Measurements from ENCODE around the gene HECW1. TPM values are rescaled to one million over a fixed set of nuclear protein-coding genes. Genes with fewer than 3 reads are reported as not detected.

HECW1 gene
- total RNA-seq, 1 donor from 2014 or later = 0.46 TPM

- no peaks in the 10 kb centered on the region for H3K36me3 ChIP-seq (ENCODE audit: control insufficient read depth, insufficient read depth, low read length)
- no peaks in the 10 kb centered on the region for H3K27me3 ChIP-seq (ENCODE audit: control insufficient read depth, insufficient read depth, low read length)
- TF ChIP-seq CTCF (IDR thresholded peaks at IDR 0.05; ENCODE audit: insufficient read depth, low read length, poor library complexity, severe bottlenecking) = no peak
- no peak overlapping the region for H3K4me3 ChIP-seq (ENCODE audit: low read depth, low read length)
- DNase-seq (ENCODE audit: low read depth) = no peak
Observed at GRCh38 chr7:43143918-43144589, 31.6 kb downstream of the HECW1 start.

DNA sequence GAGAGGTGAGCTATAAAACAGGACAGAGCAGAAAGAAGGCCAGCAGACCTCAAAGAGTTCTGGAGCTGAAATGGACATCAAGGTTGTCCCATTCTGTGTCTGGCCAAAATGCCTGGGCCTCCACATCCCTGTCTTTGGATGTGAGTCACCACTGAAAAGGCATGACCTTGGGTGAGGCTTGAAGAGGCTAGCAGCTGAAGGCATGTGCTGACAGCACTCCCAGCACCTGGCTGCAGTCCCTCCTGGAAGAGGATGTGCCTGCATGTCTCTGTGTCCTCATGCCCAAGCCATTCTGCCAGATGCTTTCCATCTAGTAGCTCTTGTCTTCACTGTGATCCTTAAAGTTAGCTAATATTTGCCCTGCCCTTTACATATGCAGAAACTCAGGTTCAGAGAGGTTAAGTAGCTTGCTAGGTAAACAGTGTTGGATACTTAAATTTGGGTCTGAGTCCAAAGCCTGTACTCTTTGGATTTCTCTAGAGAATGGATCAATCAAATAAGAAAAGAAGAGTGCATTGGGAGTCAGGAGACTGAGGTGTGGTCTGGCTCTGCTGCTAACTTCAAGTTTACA is 35.8 kb downstream of the HECW1 start:
- no peaks in the 10 kb centered on the region for H3K36me3 ChIP-seq (ENCODE audit: control insufficient read depth, insufficient read depth, low read length)
- no peaks in the 10 kb centered on the region for H3K27me3 ChIP-seq (ENCODE audit: control insufficient read depth, insufficient read depth, low read length)
- no peak for TF ChIP-seq CTCF (IDR thresholded peaks at IDR 0.05; ENCODE audit: insufficient read depth, low read length, poor library complexity, severe bottlenecking)
- H3K4me3 ChIP-seq (ENCODE audit: low read depth, low read length) = no peak overlapping the region
- DNase-seq (ENCODE audit: low read depth) = no peak

DNA sequence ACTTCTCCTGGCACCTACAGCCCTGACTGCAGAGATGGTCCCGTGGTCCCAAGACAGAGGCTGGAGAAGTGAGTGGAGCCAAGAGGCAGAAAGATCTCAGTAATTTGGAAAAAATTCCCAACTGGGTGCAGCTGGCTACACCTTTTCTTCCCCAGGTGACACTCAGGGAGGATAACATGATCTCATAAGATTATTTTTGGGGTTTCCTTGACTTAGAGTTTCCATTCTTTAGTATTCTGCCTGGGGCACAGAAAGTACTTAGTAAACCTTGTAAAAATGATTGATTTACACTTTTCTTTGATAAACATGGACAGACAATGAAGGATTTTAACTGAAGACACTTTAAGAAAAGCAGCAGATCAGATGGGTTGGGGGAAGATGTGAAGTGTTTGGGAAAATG is 38.6 kb downstream of the HECW1 start:
- Histone ChIP-seq H3K4me3 (ENCODE audit: low read depth, low read length) (no peak overlapping the region), H3K27me3 (ENCODE audit: control insufficient read depth, insufficient read depth, low read length) (no peaks in the 10 kb centered on the region), H3K36me3 (ENCODE audit: control insufficient read depth, insufficient read depth, low read length) (no peaks in the 10 kb centered on the region)
- TF ChIP-seq CTCF (IDR thresholded peaks at IDR 0.05; ENCODE audit: insufficient read depth, low read length, poor library complexity, severe bottlenecking) = no peak
- no peak for DNase-seq (ENCODE audit: low read depth)

DNA sequence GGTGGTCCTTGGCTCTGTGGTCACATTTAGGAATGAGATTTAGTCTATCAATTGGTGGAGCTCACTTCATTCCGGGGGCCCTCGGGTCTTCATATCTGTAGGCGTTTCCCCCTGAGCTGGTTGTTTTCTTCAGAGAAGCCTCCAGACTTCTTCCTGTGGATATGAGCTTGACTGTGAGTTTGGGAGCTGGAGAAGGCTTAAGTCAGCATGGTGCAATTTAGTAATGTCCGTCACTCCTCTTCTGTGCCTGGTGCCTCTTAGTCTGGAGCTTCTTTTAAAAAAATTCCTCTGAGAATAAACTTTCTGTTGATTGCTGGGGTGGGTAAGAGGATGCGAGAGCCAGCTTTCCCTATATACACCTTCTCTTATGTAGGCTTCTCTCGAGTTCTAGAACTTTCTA is 40.2 kb downstream of the HECW1 start:
- H3K36me3 ChIP-seq (ENCODE audit: control insufficient read depth, insufficient read depth, low read length) = no peaks in the 10 kb centered on the region
- no peaks in the 10 kb centered on the region for H3K27me3 ChIP-seq (ENCODE audit: control insufficient read depth, insufficient read depth, low read length)
- no peak for TF ChIP-seq CTCF (IDR thresholded peaks at IDR 0.05; ENCODE audit: insufficient read depth, low read length, poor library complexity, severe bottlenecking)
- DNase-seq (ENCODE audit: low read depth) = no peak
- H3K4me3 ChIP-seq (ENCODE audit: low read depth, low read length) = no peak overlapping the region

GRCh38 chr7:43155636-43156035 is 43.2 kb downstream of the HECW1 start:
- no peak for TF ChIP-seq CTCF (IDR thresholded peaks at IDR 0.05; ENCODE audit: insufficient read depth, low read length, poor library complexity, severe bottlenecking)
- DNase-seq (ENCODE audit: low read depth) = no peak
- no peaks in the 10 kb centered on the region for H3K27me3 ChIP-seq (ENCODE audit: control insufficient read depth, insufficient read depth, low read length)

GRCh38 chr7:43163885-43164284 is 51.4 kb downstream of the HECW1 start:
- Histone ChIP-seq H3K36me3 (ENCODE audit: control insufficient read depth, insufficient read depth, low read length) (no peaks in the 10 kb centered on the region), H3K27me3 (ENCODE audit: control insufficient read depth, insufficient read depth, low read length) (no peaks in the 10 kb centered on the region), H3K4me3 (ENCODE audit: low read depth, low read length) (no peak overlapping the region)
- no peak for DNase-seq (ENCODE audit: low read depth)
- TF ChIP-seq CTCF (IDR thresholded peaks at IDR 0.05; ENCODE audit: insufficient read depth, low read length, poor library complexity, severe bottlenecking) = no peak

More at GRCh38 chr7:43155636-43156035, 43.2 kb downstream of the HECW1 start:
- no peaks in the 10 kb centered on the region for H3K36me3 ChIP-seq (ENCODE audit: control insufficient read depth, insufficient read depth, low read length)
- no peak overlapping the region for H3K4me3 ChIP-seq (ENCODE audit: low read depth, low read length)
